Measurements from ENCODE around the gene CAMK1D.

Gene CAMK1D

GRCh38 chr10:12792889-12793556, 443.7 kb downstream of the CAMK1D start:
- TF ChIP-seq, protein P1, sequence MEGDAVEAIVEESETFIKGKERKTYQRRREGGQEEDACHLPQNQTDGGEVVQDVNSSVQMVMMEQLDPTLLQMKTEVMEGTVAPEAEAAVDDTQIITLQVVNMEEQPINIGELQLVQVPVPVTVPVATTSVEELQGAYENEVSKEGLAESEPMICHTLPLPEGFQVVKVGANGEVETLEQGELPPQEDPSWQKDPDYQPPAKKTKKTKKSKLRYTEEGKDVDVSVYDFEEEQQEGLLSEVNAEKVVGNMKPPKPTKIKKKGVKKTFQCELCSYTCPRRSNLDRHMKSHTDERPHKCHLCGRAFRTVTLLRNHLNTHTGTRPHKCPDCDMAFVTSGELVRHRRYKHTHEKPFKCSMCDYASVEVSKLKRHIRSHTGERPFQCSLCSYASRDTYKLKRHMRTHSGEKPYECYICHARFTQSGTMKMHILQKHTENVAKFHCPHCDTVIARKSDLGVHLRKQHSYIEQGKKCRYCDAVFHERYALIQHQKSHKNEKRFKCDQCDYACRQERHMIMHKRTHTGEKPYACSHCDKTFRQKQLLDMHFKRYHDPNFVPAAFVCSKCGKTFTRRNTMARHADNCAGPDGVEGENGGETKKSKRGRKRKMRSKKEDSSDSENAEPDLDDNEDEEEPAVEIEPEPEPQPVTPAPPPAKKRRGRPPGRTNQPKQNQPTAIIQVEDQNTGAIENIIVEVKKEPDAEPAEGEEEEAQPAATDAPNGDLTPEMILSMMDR (IDR thresholded peaks at IDR 0.05; ENCODE audit: low read depth, low read length), result no peak
- no peak for DNase-seq (ENCODE audit: extremely low read depth, low read depth)

DNA sequence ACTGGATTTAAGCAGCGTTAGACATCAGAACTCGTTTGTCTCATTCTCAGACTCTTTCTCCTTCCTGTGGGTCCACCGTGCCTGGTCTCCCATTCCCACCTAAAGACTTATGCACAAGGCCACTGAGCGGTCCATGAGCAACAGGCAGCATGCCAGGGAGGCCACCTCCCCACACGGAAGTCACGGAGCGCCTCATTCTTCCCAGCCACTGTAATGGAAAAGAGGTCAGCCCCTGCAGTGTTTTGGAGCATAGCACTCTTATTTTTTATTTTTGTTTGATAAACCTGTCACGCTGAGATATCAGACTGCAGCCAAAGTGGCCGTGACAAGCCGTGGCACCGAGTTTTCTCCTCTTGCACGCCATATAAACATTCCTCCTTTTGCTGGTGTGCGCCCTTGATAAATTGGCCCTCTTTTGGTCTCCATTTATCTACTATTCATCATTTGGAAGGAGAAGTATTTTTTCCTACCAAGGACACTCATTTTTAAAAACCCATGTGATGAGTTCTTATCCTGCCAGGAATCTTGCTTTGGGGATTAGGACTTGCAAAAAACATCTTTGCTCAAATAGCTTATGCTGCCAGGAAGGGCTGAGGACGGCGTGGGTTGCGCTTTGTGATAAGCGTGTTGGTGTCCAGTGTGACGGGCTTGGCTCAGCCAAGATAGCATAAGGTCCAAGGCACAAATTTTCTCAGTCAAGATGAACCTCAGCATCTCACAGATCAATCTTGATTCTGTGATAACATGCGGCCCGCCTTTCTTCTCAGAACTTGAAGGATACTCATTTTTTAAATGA, 446.2 kb downstream of the CAMK1D start:
- TF ChIP-seq, protein P1 (IDR thresholded peaks at IDR 0.05; ENCODE audit: low read depth, low read length), result no peak
- no peak for DNase-seq (ENCODE audit: extremely low read depth, low read depth)

- no peak for DNase-seq (ENCODE audit: extremely low read depth, low read depth)
- TF ChIP-seq, protein P1 (IDR thresholded peaks at IDR 0.05; ENCODE audit: low read depth, low read length), result no peak
These were observed 447.2 kb downstream of the CAMK1D start for GRCh38 chr10:12796401-12797160.

- no peak for DNase-seq (ENCODE audit: extremely low read depth, low read depth)
- TF ChIP-seq, protein P1 (IDR thresholded peaks at IDR 0.05; ENCODE audit: low read depth, low read length), result no peak
These were observed 448.3 kb downstream of the CAMK1D start for GRCh38 chr10:12797471-12798262.

DNA sequence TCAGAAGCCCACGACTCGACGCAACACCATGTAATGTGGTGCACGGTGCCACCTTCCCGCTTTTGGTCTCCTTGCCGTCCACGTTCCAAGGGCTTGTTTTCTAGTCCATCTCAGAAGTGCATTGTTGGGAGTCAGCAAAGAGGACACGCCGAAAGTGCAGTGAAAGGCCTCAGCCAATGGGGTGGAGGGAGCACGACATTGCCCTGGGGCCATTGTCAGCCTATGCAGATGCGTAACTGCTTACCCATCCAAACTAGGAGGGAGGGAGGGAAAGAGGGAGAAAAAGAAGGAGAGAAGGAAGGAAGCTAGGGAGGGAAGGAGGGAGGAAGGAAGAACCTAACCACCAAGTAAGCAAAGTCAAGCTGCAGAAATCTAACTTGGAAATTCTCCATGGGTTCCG, 449.8 kb downstream of the CAMK1D start:
- DNase-seq (ENCODE audit: extremely low read depth, low read depth), result no peak
- TF ChIP-seq, protein P1 (IDR thresholded peaks at IDR 0.05; ENCODE audit: low read depth, low read length), result no peak

- DNase-seq (ENCODE audit: extremely low read depth, low read depth), result no peak
- TF ChIP-seq, protein P1 (IDR thresholded peaks at IDR 0.05; ENCODE audit: low read depth, low read length), result no peak
These were observed 450.4 kb downstream of the CAMK1D start for GRCh38 chr10:12799714-12800113.

All from AG09319 (cell line).